ENCODE measurements around the gene XG.
"Not testable (repeated sequence)": the region's sequence is repeated elsewhere in the genome, so short reads cannot be mapped to it uniquely, and the experiment has no call there.

The XG gene

GRCh38 chrX:2804106-2804843 is 52.4 kb downstream of the XG start:
- not testable (repeated sequence) for DNase-seq (ENCODE audit: low read depth); H3K4me3 ChIP-seq (ENCODE audit: low read depth, low read length)

DNA sequence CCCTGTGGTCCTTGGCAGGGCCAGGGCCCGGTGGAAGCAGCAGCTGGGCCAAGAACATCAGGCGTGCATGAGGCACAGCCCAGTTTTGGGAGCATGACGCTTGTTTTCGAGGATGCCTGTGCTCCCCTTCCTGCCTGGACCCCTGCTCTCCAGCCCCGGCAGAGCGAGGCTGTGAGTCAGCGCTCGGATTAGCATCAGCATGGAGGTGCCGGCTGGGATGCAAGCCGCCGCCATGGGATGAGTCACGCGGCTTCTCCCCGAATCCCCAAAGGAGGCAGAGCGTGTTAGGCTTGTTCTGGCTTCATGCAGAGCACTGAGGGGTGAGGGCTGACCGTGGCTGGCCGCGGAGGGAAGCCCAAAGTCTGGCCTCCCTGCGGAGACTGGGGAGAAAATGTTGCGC is 53.0 kb downstream of the XG start:
- peak; percentile 64 for DNase-seq (ENCODE audit: low read depth)
- H3K4me3 ChIP-seq (ENCODE audit: low read depth, low read length), result not testable (repeated sequence)

DNA sequence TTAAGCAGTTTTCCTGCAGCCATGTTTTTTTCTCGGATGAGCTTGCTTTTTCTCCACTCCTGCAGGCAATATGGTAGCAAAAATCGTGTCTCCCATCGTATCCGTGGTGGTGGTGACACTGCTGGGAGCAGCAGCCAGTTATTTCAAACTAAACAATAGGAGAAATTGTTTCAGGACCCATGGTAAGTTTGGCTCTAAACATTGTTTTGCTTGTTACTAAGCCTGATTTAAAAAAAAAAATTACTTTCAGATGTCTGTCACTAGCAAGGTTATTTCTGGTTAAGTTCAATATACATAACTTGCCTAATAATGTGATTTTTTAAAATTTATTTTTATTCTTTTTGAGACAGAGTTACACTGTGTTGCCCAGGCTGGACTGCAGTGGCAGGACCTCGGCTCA is 59.4 kb downstream of the XG start:
- H3K4me3 ChIP-seq (ENCODE audit: low read depth, low read length), result no peak overlapping the region
- no peak for DNase-seq (ENCODE audit: low read depth)

GRCh38 chrX:2812161-2812907 is 60.5 kb downstream of the XG start:
- not testable (repeated sequence) for DNase-seq (ENCODE audit: low read depth); H3K4me3 ChIP-seq (ENCODE audit: low read depth, low read length)

DNA sequence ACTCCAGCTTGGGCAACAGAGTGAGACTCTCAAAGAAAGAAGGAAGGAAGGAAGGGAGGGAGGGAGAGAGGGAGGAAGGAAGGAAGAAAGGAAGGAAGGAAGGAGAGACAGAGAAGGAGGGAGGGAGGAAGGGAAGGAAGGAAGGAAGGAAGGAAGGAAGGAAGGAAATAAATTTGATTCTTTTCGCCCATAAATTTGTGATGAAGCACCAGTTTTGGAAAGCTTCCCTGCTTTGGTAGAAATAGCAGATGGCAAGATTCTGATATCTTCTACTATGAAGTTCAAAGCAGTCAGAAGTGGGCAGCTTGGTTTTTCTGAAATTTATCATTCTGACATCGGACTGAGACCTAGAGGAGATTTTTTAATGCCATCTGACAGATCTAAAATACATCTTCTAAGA is 65.2 kb downstream of the XG start:
- H3K4me3 ChIP-seq (ENCODE audit: low read depth, low read length), result no peak overlapping the region
- DNase-seq (ENCODE audit: low read depth), result no peak

- no peak for DNase-seq (ENCODE audit: low read depth)
- no peak overlapping the region for H3K4me3 ChIP-seq (ENCODE audit: low read depth, low read length)
These were observed 67.7 kb downstream of the XG start for GRCh38 chrX:2819345-2820135.

DNA sequence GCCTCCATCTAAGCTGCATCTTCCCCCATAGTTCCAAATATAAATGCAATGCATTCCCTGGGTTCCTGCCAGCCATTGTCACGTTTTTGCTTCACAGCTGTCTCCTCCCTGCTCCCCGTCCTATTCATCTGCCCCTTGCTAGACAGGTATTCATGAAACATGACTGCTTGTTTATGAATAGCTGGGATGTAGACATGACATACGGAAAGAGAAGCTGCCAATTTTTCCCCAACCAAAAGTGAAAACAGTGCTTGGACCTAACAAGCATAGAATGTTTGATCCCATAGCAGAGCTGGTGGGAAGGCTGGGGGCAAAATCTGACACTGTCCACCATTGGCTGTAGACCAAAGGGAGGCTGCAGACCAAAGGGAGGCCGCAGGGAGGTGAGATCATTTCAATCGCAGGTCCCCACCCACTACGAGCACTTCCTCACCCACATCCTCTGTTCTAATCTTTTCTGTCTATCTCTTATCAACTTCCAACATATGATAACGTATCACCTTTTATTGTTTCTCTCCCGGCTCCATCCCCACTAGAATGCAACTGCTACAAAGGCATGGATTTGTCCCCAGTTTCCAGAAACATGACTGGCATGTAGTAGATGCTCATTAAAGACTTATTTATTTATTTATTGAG is 68.4 kb downstream of the XG start:
- DNase-seq (ENCODE audit: low read depth), result no peak

DNA sequence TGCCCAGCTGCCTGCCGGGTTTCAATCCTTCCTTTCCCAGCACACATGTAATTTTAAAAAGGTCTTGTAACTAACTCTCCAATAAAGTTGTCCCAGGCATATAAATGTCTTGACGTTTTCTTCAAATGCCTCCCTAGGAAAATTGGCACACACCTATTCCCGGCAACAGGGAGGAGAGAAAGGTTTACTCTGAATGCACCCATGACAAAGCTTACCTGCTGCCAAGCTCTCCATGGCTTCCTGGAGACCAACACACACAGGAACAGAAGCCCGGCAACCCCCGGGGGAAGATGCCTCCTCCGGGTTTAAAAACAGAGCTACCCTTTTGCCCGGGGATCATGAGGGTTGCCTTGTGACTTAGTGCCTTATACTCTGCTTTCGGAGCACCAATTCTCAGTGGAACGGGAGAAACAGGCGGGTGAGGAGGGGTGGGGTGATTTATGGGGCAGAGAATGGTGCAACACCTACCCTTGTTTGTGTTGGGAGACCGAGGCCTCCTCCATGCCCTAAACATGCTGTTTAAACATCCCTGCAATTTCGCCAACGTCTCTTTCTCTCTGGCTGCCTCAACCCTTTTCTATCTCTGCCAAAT is 72.1 kb downstream of the XG start:
- no peak overlapping the region for H3K4me3 ChIP-seq (ENCODE audit: low read depth, low read length)
- no peak for DNase-seq (ENCODE audit: low read depth)

More for the DNA sequence above, 68.4 kb downstream of the XG start:
- H3K4me3 ChIP-seq (ENCODE audit: low read depth, low read length), result no peak overlapping the region

DNA sequence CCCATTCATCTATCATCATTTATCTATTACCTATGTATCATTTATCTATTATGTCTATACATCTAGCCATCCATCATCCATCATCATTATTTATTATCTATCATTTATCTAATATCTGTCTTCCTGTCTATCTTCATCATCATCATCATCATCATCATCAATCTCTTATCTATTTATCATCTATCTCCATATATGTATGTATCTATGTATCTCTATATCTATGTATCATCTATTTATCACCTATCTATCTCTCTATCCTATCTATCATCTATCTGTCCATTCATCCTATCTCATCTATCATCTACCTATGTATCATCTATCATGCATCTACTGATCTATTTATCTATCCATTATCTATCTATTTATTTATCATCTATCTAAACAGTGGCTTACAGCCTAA is 73.0 kb downstream of the XG start:
- no peak for DNase-seq (ENCODE audit: low read depth)
- no peak overlapping the region for H3K4me3 ChIP-seq (ENCODE audit: low read depth, low read length)

DNA sequence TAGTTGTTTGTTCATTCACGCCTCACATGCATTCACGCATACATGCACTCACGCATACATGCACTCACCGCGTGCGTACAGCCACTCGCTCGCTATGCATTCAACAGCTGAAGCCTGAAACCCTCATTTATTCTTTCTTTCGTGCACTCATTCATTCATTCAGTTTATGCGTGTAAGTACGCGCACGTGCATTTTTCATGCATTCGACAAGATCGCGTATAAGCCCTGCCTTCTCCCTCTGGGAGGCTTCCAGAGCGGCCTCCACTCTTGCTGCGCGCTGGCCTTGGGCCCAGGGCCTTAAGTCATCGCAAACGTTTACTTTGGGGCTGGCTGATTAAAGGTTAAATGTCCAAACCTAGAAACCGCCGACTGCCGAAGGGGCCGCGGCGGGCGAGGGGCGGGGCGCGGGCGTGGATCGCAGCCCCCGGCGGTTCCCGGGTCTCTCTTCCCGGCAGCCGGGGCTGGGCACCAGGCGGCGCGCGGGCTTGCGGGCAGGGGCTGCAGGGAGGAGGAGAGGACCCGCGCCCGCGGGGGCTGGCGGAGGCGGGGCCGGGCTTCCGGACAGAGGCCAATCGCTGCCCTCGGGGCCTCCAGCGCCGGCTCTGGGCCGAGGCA is 76.6 kb downstream of the XG start, which contains the start of gene GYG2:
GYG2 (plus strand) TSS at position 587 of the 615 bp plus-strand sequence. CDS start 1,259 bp downstream, outside the sequence.
- H3K4me3 ChIP-seq (ENCODE audit: low read depth, low read length), result peak within 1 kb of the TSS; percentile 39
- DNase-seq (ENCODE audit: low read depth), result no peak

GRCh38 chrX:2828959-2829411 is 77.1 kb downstream of the XG start:
- no peak for DNase-seq (ENCODE audit: low read depth)
- peak overlapping the region; percentile 39 for H3K4me3 ChIP-seq (ENCODE audit: low read depth, low read length)

DNA sequence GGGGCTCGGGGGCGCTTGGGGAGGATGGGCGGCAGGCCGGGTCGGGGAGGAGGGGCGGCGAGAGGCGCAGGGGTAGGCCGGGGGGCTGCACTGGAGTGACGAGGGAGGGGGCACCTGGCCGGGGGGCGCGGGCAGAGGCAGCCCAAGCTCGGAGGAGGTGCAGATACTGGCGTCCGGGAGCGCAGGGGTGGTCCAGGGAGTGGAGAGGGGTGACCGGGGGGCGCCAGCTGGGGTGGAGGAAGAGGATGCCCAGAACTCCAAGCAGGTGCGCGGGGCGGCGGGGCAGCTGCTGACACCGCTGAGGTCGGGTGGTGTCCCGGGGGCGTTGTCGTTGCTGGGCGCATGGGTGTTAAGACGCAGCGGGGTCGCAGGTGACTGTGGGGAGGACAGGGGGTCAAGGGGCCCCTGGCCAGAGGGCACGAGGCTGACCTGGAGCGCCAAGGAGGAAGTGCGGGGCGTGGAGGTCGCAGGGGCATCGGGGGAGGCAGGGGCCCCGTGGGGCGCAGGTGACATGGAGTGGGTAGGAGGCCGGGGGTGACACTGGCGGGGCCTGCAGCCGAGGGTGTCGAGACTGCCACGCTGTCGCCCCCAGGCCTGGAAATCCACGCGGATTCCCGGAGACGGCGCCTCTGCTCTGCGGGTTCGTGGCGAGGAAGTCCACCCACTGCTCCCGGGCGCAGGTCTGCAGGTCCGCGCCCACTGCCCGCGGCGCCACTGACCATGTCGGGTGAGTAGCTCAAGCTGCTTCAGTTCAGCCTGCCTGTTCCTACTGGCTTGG is 77.8 kb downstream of the XG start:
- H3K4me3 ChIP-seq (ENCODE audit: low read depth, low read length), result peak overlapping the region; percentile 39
- DNase-seq (ENCODE audit: low read depth), result no peak

DNA sequence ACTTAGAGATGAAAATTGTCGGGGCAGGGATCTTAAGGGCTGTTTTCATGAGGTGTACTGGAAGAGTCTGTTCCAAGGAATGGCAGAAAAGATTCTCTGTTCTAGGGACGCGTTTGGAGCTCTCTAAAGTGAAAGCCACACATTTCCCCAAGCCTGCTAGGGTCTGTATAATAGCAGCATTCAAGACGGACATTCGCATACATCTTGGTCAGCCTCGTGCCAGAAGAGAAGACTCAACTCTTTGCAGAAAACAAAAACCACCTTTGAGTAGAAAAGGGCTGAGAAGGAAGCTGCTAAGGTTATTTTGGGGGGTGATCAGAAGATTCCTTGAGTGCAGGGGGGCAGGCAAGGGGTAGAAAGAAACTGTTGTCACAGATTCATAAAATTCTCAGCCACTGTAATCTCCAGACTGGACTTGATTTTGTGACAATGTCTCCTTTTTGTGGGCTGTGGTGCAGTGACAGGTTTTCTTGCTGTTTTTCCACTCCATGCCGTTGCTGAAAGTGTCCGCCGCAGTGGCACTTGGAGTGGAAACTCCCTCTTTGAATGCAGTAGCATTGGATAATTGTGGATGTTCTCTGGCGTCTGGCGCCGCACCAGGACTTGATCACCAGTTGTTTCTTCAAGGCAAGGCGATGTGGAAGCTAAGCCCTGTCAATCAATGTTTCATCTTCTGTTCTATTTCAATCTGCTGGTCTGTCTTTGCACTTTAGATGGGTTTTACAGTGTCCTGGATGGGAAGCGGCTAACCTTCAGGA is 79.8 kb downstream of the XG start:
- no peak for DNase-seq (ENCODE audit: low read depth)
- no peak overlapping the region for H3K4me3 ChIP-seq (ENCODE audit: low read depth, low read length)

GRCh38 chrX:2837961-2838360 is 86.1 kb downstream of the XG start:
- no peak overlapping the region for H3K4me3 ChIP-seq (ENCODE audit: low read depth, low read length)
- no peak for DNase-seq (ENCODE audit: low read depth)

- no peak for DNase-seq (ENCODE audit: low read depth)
- no peak overlapping the region for H3K4me3 ChIP-seq (ENCODE audit: low read depth, low read length)
These were observed 89.1 kb downstream of the XG start for GRCh38 chrX:2840961-2841360.

- no peak overlapping the region for H3K4me3 ChIP-seq (ENCODE audit: low read depth, low read length)
- no peak for DNase-seq (ENCODE audit: low read depth)
These were observed 89.7 kb downstream of the XG start for GRCh38 chrX:2841537-2841936.

DNA sequence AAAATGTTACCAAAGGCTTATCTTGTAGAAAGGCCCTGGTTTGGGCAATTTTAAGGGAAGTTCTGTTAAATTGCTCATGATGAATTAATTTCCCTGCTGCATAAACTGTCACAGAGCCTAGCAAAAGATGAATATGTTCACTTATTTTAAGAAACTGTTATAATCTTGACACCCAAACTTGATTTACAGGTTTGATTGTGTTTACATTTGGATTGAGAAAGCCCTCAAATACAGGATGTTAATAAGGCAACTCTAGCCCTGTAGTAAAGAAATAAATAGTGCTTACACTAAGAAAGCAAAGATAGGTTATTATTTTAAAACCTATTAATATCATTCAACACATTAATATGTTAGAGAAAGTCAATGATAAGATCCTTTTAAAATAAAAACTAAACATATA is 95.2 kb downstream of the XG start:
- H3K4me3 ChIP-seq (ENCODE audit: low read depth, low read length), result no peak overlapping the region
- no peak for DNase-seq (ENCODE audit: low read depth)
